IMR-90 (cell line): ENCODE measurements around the gene KRT74. TPM values are rescaled to one million over a fixed set of nuclear protein-coding genes. Genes with fewer than 3 reads are reported as not detected.

ENCODE experiments used
- ATAC-seq: fragments of 200-7000 bp; cut with Tn5 transposase; 2 replicates; pipeline ENCODE4 v1.9.1; 2020; ENCODE audit warnings: low read depth, mild to moderate bottlenecking, moderate library complexity
- BruUV-seq: library from RNA; stranded (reverse); fragments of 400-500 nt; replicated peaks from 2 replicates; lab custom pipeline; 2021; lab: Mats Ljungman, UMichigan
- CTCF ChIA-PET: fragments of 300-600 bp; formaldehyde crosslinking; extraction: SDS; loops from one replicate; lab custom pipeline; 2021; ENCODE audit warnings: antibody characterized with exemption; lab: Yijun Ruan, JAX
- POLR2A ChIA-PET: fragments of 300-600 bp; sonication (Branson Sonifier 250); formaldehyde crosslinking; loops from one replicate; lab custom pipeline; 2022; ENCODE audit warnings: antibody characterized with exemption; ENCODE audit not compliant: unreplicated experiment; lab: Charles Lee
- DNase-seq: peaks from one replicate; pipeline ENCODE4 v3.0.0; 2013
- H2AFZ ChIP-seq: replicated peaks from 2 replicates; pipeline ENCODE3; 2013; ENCODE audit warnings: low read length, mild to moderate bottlenecking; ENCODE audit not compliant: poor library complexity
- H2AK5ac ChIP-seq: 2 replicates; pipeline ENCODE4 v1.6.1; 2013; ENCODE audit warnings: low read depth, low read length, inconsistent platforms
- H2AK9ac ChIP-seq: replicated peaks from 2 replicates; pipeline ENCODE3; 2013; ENCODE audit warnings: mild to moderate bottlenecking, low read depth, low read length, moderate library complexity; ENCODE audit not compliant: poor library complexity
- H2BK120ac ChIP-seq: 2 replicates; pipeline ENCODE4 v1.6.1; 2013; ENCODE audit warnings: low read depth, low read length, inconsistent platforms
- H2BK15ac ChIP-seq: 3 replicates; pipeline ENCODE4 v1.6.1; 2013; ENCODE audit warnings: low read depth, low read length, inconsistent platforms
- H2BK20ac ChIP-seq: 2 replicates; pipeline ENCODE4 v1.6.1; 2013; ENCODE audit warnings: low read depth, mild to moderate bottlenecking, inconsistent platforms, low read length, moderate library complexity
- H2BK5ac ChIP-seq: 2 replicates; pipeline ENCODE4 v1.6.1; 2013; ENCODE audit warnings: mild to moderate bottlenecking, low read depth, low read length, inconsistent platforms; ENCODE audit not compliant: poor library complexity, severe bottlenecking
- H3K14ac ChIP-seq: replicated peaks from 2 replicates; pipeline ENCODE4 v1.6.1; 2013; ENCODE audit warnings: low read depth, low read length, inconsistent platforms
- H3K18ac ChIP-seq: 2 replicates; pipeline ENCODE4 v1.6.1; 2013; ENCODE audit warnings: low read depth, low read length, control low read depth
- H3K23ac ChIP-seq: 2 replicates; pipeline ENCODE4 v1.6.1; 2013; ENCODE audit warnings: low read depth, low read length, inconsistent platforms
- H3K27ac ChIP-seq: 2 replicates; pipeline ENCODE4 v1.5.1; 2013; ENCODE audit warnings: mild to moderate bottlenecking, control low read depth, low read length; ENCODE audit not compliant: insufficient read depth
- H3K27me3 ChIP-seq: 2 replicates; pipeline ENCODE4 v1.6.1; 2013; ENCODE audit warnings: low read length; ENCODE audit not compliant: control insufficient read depth, insufficient read depth
- H3K36me3 ChIP-seq: 2 replicates; pipeline ENCODE4 v1.6.1; 2013; ENCODE audit warnings: low read length, mixed read lengths; ENCODE audit not compliant: control insufficient read depth, insufficient read depth
- H3K4ac ChIP-seq: 2 replicates; pipeline ENCODE4 v1.6.1; 2013; ENCODE audit warnings: low read depth, low read length, inconsistent platforms
- H3K4me1 ChIP-seq: 2 replicates; pipeline ENCODE4 v1.6.1; 2013; ENCODE audit warnings: low read length, mixed read lengths; ENCODE audit not compliant: control insufficient read depth, insufficient read depth
- H3K4me2 ChIP-seq: 2 replicates; pipeline ENCODE4 v1.6.1; 2013; ENCODE audit warnings: low read depth, mild to moderate bottlenecking, control low read depth, low read length, moderate library complexity
- H3K4me3 ChIP-seq: 2 replicates; pipeline ENCODE4 v1.5.1; 2013; ENCODE audit warnings: low read depth, mild to moderate bottlenecking, control low read depth, low read length, moderate library complexity; ENCODE audit not compliant: insufficient read depth
- H3K56ac ChIP-seq: 2 replicates; pipeline ENCODE4 v1.6.1; 2013; ENCODE audit warnings: low read length, inconsistent platforms; ENCODE audit not compliant: insufficient read depth; ENCODE audit errors: extremely low read depth
- H3K79me1 ChIP-seq, 2 experiments: 2 replicates each; pipeline ENCODE4 v1.6.1; 2013; ENCODE audit warnings: low read length in 2 of 2, inconsistent platforms in 1 of 2, low read depth in 1 of 2
- H3K9ac ChIP-seq: 2 replicates; pipeline ENCODE4 v1.6.1; 2013; ENCODE audit warnings: low read depth, low read length, control low read depth
- H3K9me1 ChIP-seq: 2 replicates; pipeline ENCODE4 v1.6.1; 2013; ENCODE audit warnings: low read length, inconsistent platforms; ENCODE audit not compliant: insufficient read depth
- H3K9me3 ChIP-seq: 2 replicates; pipeline ENCODE4 v1.6.1; 2013; ENCODE audit warnings: low read length; ENCODE audit not compliant: control insufficient read depth, insufficient read depth
- H4K20me1 ChIP-seq: 2 replicates; pipeline ENCODE4 v1.6.1; 2013; ENCODE audit warnings: low read length, inconsistent platforms; ENCODE audit not compliant: insufficient read depth
- H4K5ac ChIP-seq: 2 replicates; pipeline ENCODE4 v1.6.1; 2013; ENCODE audit warnings: mild to moderate bottlenecking, low read depth, low read length, control low read depth
- H4K8ac ChIP-seq, 2 experiments: 2 replicates each; pipeline ENCODE4 v1.6.1; 2013; ENCODE audit warnings: low read depth in 2 of 2, low read length in 2 of 2, control low read depth in 1 of 2, inconsistent platforms in 1 of 2
- H4K91ac ChIP-seq: 2 replicates; pipeline ENCODE4 v1.6.1; 2013; ENCODE audit warnings: low read depth, low read length, inconsistent platforms; ENCODE audit not compliant: insufficient read depth
- FOS ChIP-seq: fragments of 150-350 bp; IDR thresholded peaks from 2 replicates; pipeline ENCODE4 v1.6.1; 2016; ENCODE audit warnings: low read depth, low read length
- MXI1 ChIP-seq: IDR thresholded peaks from 2 replicates; pipeline ENCODE4 v1.6.1; 2012; ENCODE audit warnings: low read depth, mild to moderate bottlenecking, low read length, moderate library complexity, borderline replicate concordance
- POLR2A ChIP-seq: IDR thresholded peaks from 2 replicates; pipeline ENCODE4 v1.6.1; 2012; ENCODE audit warnings: mild to moderate bottlenecking, low read depth, low read length
- RFX5 ChIP-seq: IDR thresholded peaks from 2 replicates; pipeline ENCODE4 v1.8.0; 2012; ENCODE audit warnings: low read depth, mild to moderate bottlenecking, low read length, moderate library complexity
- WGBS, 2 experiments: methylation state at CpG; one replicate each; pipeline versions ENCODE4 v1.1.5 to v1.1.7; 2013; ENCODE audit warnings: missing lambda C conversion rate in 2 of 2; ENCODE audit not compliant: insufficient read length in 1 of 2; ENCODE audit errors: extremely low coverage in 2 of 2; 5-methylcytosine and 5-hydroxymethylcytosine counted together
- dilution Hi-C: fragments of 300-500 bp; cut with HindIII; formaldehyde crosslinking; loops from one replicate; pipeline ENCODE4 v1.14.3; 2018; ENCODE audit warnings: low sequenced_read_pairs; ENCODE audit not compliant: unreplicated experiment
- in situ Hi-C: fragments of 300-500 bp; cut with MboI; formaldehyde crosslinking; loops from 3 replicates; pipeline ENCODE4 v1.14.3; 2019; ENCODE audit warnings: low sequenced_read_pairs, inconsistent platforms, mixed read lengths
- intact Hi-C: fragments of 100-400 bp; cut with micrococcal nuclease; formaldehyde crosslinking; loops from 2 replicates; pipeline ENCODE4 v1.10.0; 2022
- polyA plus RNA-seq, 3 experiments: library from polyadenylated mRNA; depleted of rRNA; stranded (reverse); fragments of >200 nt; gene quantifications; 2 replicates each; pipeline ENCODE4 v1.2.3, GENCODE V29; 2012; ENCODE audit warnings: low replicate concordance in 1 of 3
- total RNA-seq: library from RNA; depleted of rRNA; stranded (reverse); fragments of >200 nt; gene quantifications from 2 replicates; pipeline ENCODE4 v1.2.3, GENCODE V29; 2012
- TF ChIP-seq, protein P1 (sequence below): fragments of 150-350 bp; IDR thresholded peaks from 2 replicates; pipeline ENCODE4 v1.6.1; 2016; ENCODE audit warnings: low read depth, mild to moderate bottlenecking, low read length, moderate library complexity, borderline replicate concordance

The KRT74 gene
- total and polyA plus RNA-seq, 2 of the 4 experiments (the other 2 are of a cell fraction): not detected

DNA sequence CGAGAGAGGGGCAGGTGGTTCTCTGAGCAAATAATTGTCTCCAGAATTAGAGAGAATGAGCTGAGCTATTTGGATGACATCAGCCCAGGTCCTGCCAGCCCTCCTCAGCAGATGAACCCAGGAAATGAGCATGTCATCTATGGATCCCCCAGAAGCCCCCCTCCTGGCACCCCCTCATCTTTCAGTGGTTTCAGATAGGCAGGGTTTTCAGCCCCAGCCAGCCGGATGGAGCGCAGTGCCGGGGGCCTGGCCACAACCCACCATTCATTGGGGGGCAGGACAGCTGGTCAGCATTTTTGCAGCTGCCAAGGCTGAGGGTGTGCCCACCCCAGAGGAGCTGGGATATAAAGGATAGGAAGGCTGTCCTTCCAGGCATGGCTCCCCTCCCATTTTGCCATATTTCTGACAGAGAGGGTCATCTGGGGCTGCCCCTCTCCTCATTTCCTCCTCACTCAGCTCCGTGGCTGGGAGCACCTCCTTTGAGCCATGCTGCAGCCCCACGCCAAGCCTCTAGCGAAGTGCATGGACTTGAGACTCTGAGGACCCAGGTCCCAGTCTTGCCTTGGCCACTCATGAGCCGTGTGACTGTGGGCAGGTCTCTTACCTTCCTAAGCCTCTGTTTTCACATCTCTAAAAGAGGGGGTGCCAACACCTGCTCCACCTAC, 14.7 kb downstream of the KRT74 start:
- Histone ChIP-seq H3K14ac (no peak overlapping the region), H3K27me3 (peaks cover 30% of the 10 kb centered on the region), H2AK9ac (no peak overlapping the region), H4K5ac (no peak overlapping the region), H3K18ac (no peak overlapping the region), H4K91ac (no peak overlapping the region), H2AFZ (no peak overlapping the region), H3K4ac (no peak overlapping the region), H3K4me2 (no peak overlapping the region), H3K9me3 (no peaks in the 10 kb centered on the region), H3K9ac (no peak overlapping the region), H4K8ac (no peak overlapping the region), H2BK5ac (no peak overlapping the region), H3K4me1 (no peaks in the 10 kb centered on the region), H3K56ac (no peak overlapping the region), H3K4me3 (no peak overlapping the region), H3K36me3 (no peaks in the 10 kb centered on the region), H4K20me1 (no peaks in the 10 kb centered on the region), H2BK20ac (no peak overlapping the region), H2BK15ac (no peak overlapping the region), H3K79me1 (no peaks in the 10 kb centered on the region), H3K27ac (no peak overlapping the region), H2AK5ac (no peak overlapping the region), H3K23ac (no peak overlapping the region), H2BK120ac (no peak overlapping the region), H3K9me1 (no peaks in the 10 kb centered on the region)
- ATAC-seq (no peak), DNase-seq (no peak)
- in situ Hi-C loops (no loop called here), dilution Hi-C loops (no loop called here), intact Hi-C loops (no loop called here)
- TF ChIP-seq POLR2A (no peak), MXI1 (no peak), RFX5 (no peak), FOS (no peak)
- TF ChIP-seq, protein P1, sequence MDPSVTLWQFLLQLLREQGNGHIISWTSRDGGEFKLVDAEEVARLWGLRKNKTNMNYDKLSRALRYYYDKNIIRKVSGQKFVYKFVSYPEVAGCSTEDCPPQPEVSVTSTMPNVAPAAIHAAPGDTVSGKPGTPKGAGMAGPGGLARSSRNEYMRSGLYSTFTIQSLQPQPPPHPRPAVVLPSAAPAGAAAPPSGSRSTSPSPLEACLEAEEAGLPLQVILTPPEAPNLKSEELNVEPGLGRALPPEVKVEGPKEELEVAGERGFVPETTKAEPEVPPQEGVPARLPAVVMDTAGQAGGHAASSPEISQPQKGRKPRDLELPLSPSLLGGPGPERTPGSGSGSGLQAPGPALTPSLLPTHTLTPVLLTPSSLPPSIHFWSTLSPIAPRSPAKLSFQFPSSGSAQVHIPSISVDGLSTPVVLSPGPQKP: no peak
- WGBS, 2 experiments: 20% methylated on average over 1 of the region's 8 CpGs; no CpG with 5 or more reads in 1 of the 2 experiments
- BruUV-seq: no TSS peak
- ChIA-PET CTCF (no interaction called here), POLR2A (no interaction called here)
